NCI-H146 (cell line): ENCODE results near the gene CNP.

Experiments used
- DNase-seq: peaks from one replicate; lab custom pipeline; 2025; lab: John Stamatoyannopoulos, UW

Gene CNP

DNA sequence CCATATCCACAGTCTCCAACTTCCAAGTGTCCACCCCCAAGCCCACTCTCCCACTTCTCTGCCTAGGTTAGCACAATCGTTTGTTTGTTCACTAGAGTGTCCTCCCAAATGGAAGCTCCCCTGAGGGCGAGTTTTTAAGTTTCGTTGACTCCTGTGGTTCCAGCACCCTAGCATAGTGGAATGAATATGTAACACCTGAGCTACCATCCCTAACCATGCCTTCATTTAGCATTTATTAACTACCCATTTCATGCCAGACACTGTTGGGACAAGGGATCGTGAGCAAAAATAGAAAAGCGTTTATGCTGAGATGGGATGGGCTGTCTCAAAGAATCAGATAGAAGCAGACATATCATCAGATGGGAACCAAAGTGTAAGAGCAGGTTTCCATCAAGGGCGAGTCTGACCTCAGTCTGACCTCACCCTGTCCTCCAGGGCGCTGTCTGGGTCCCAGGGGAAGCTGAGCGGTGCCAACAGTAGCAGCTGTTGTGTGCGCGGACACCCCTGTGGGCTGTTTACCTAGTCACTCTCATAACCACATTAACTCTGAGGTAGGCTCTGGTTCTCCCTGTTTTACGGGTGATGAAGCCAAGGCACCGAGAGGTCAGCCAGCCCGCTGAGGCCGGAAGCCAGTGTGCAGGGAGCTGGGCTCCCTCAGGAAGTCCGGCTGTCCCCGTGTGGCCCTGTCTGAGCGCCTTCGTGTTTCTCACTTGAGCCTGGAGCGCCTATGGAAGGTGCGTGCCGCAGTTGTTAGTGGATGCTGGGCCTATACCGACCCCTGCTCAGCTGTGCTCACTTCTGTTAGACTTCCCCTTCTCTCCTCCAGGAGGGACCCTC, 6.2 kb downstream of the CNP start:
- DNase-seq, result no peak

GRCh38 chr17:41973408-41973811, 6.8 kb downstream of the CNP start:
- no peak for DNase-seq

- DNase-seq, result no peak
These were observed 7.4 kb downstream of the CNP start for GRCh38 chr17:41974031-41974430.

DNA sequence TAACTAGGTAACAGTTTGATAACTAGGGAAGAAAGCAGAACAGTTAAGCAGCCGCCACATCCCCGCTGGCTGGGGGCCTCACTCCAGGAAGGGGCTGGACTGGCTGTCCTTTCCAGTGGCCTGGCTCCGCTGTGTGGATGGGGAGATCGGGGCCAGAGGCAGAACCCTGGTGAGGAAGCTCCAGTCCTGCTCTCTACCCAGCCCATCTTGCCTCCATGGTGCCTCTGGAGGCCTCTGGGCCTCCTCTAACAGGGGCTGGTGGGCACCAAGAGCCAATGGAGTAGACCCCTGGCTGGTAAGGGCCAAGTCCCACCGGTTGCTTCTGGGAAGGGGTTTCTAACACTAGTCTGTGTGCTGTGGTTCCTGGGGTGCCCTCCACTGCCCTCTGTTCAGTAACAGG, 8.1 kb downstream of the CNP start:
- no peak for DNase-seq

DNA sequence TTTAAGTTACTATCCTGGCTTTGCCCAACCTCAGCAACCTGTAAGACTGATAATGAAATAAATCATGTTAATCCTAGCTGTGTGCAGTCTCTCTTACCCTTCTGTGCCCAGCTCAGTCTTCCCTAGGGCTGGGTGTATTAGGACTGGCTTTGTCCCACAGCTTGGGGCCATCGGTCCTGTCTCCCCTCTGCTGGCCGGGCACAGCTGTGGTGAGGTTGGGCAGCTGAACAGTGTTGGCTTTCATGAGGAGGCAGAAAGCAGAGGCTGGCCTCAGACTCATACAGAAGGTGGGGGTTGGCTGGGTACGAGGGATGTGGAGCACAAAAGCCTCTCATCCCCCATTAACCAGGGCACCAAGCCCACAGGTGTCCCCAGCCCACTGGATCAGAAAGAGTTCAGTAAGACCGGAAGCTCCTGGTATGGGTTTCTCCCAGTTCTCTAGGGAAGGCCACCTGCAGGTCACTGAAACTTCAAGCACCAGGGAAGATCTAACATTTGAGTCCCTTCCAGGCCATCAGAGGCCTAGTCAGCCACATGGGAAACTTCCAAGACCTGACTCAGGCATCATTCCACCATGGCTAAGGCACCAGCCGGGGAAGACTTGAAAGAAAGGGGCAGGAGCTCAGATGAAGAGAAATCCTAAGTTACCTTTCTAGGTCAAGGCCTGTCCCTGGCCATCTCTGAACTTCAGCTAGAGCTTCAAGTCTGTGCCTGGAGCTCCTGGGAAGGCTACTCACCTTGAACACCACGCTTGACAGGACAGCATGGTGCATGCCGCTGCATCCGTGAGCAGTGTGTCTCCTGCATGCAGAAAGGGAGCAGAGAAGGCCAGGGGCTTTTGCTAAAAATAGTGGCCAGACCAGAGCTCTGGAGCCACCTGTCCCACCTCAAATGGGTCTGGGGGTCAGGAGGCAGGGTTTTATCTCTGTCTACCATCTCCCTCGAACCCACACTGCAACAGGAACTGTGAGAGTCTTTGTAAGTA, 8.8 kb downstream of the CNP start:
- DNase-seq, result no peak

- DNase-seq, result no peak
These were observed 9.7 kb downstream of the CNP start for GRCh38 chr17:41976142-41976768.

- DNase-seq, result no peak
These were observed 11.4 kb downstream of the CNP start for GRCh38 chr17:41977991-41978390.

DNA sequence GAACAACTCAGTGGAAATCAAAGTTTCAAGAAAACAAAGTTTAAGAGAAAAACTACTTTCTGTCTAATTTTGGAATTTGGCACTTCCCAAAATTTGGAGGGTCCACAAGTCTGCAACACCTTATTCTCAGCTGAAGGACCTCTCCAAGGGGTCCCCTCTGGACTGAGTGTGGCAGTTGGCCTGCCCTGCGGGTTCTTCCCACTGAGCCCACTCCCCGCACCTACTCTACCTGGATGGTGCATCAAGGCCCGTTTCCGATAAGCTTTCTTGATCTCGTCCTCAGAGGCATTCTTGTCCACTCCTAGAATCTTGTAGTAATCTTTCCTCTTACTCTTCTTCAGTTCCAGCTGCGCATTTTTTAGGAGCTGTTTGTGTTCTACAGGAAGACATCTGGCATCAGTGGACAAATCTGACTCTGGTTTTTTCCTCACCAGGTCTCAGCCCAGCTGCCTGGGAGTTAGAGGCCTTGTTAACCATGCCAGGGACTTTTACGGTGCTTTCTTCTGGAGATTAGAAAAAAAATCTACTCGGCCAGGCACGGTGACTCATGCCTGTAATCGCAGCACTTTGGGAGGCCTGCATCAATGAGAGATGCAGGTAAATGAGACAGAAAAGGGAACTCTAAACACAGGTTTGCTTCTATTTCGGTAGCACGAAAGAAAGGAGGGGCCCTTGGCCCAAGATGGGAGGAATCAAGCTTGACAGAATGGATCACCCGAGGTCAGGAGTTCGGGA, 15.6 kb downstream of the CNP start:
- no peak for DNase-seq

GRCh38 chr17:41984454-41984853, 17.9 kb downstream of the CNP start:
- no peak for DNase-seq

GRCh38 chr17:41985919-41986318, 19.3 kb downstream of the CNP start:
- DNase-seq, result no peak

- no peak for DNase-seq
These were observed 20.0 kb downstream of the CNP start for GRCh38 chr17:41986634-41987033.

GRCh38 chr17:41987642-41988041, 21.0 kb downstream of the CNP start:
- DNase-seq, result no peak

DNA sequence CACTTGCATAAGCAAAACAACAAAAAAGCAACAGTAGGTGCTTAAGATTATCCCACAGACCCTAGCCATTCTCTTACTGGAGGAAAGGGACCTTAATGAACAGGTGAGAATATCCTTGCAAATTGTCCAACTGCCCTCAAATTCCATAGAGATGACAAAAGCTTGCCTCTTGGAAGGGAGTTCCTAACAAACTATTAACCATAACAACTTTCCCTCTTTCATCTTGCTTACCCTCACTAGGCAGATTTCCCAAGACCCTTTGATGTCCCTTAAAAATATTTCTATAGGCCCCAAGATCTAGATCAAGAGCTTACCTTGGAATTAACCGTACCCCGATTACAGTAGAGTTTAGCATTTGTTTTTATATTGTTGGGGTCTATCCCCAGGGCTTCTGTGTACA, 21.8 kb downstream of the CNP start:
- DNase-seq, result no peak

- no peak for DNase-seq
These were observed 23.3 kb downstream of the CNP start for GRCh38 chr17:41989702-41990419.

DNA sequence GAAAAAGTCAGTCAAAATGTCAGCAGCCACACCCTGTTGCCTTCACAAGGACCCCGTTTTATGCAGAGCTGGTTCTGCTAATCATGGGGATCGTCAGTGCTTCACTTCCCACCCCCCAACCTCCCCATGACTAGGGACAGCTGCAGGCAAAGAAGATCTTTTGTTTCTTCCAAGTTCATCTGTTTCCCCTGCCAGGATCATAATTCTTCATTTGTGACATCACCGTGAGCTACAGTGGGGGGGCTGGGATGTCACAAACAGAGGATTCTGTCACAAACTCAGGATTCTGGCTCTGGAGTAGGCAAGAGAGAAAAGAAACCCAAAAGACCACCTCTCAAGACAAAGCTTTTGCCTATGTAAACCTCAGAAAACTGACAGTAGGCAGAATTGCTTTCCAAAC, 26.0 kb downstream of the CNP start:
- DNase-seq, result no peak

- DNase-seq, result no peak
These were observed 30.2 kb downstream of the CNP start for GRCh38 chr17:41996855-41997164.

- DNase-seq, result no peak
These were observed 31.9 kb downstream of the CNP start for GRCh38 chr17:41998497-41998896.

DNA sequence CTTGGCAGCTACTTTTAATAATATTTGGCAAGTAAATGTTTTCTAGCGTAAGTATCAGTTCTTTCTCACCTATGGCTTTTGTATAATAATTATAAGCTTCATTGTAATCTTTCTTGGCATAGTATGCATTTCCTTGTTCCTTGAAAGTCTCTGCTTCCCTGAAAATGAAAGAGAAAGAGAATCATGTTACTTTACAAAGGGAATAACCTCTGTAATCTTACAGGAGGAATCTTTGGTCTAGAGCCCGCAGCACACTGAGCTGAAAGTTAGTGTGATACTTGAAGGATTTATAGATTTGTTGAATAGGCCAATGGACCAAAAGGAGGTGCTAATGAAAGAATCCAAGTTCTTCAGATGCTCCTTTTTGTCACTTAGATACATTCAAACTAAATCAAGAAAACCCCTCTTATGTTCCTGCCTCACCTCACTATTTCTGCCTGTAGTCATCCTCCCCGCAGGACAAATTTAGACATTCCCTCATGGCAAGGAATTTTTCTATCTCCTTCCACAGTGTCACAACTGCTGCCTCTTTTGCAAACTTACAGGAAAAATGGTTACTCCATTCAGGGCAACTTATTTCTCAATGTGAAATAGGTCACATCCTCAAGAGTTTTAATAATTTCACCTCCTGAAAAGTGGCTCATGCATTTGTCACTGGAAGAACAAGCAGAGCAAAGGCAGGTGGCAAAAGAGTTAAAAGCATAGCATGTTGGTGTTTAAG, 34.0 kb downstream of the CNP start:
- DNase-seq, result no peak

DNA sequence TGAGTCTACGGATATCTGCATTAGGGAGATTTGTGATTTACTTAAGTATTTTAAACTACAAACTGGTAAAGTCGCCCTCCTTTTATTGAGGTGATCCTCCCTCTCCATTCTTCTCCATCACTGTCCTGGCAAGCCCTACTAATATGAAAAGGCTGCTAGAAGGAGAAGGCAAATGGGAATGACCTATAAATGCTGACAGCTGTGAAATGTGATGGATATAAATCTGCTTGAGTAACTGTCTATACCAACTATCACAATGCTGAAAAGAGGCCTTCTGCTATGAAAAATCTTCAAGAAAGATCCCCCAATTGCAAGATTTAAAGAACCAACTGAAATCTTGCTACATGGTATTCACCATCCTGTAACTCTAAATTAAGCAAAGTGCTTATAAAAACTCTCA, 35.1 kb downstream of the CNP start:
- no peak for DNase-seq

DNA sequence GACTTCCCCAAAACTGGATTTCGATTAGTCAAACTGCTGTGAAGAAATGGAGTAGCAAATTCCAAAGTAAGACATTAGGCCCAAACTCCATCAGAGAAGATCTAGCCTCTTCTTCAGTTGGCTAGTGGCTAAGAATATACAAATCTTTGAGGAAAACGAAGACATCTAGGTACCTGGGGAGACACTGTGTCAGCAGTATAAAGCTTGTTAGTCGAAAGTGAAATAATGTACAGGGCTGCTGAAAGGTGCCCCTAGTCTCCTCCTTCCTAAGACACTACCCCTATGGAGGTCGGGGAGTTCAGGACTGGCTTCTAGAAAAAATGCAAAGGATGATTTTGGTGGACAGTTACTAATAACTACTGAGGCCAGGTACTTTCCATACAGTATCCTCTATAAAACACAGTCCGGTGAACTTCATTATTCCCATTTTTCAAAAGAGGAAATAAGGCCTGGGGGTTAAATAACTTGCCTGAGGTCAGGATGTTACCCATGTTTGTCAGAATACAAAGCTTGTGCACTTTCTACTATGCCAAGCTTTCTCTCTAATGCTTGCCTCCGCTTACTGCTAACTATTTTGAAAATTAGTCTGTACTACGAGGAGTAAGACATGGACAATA, 35.7 kb downstream of the CNP start:
- DNase-seq, result no peak
